DLD1 (cell line): ENCODE data around the gene ZNF277.
"Not testable (repeated sequence)": the region's sequence is repeated elsewhere in the genome, so short reads cannot be mapped to it uniquely, and the experiment has no call there.

ENCODE experiments used
- in situ Hi-C: cut with HindIII; loops from 2 replicates; pipeline ENCODE4 v1.10.0; 2017; ENCODE audit warnings: low sequenced_read_pairs

The ZNF277 gene

DNA sequence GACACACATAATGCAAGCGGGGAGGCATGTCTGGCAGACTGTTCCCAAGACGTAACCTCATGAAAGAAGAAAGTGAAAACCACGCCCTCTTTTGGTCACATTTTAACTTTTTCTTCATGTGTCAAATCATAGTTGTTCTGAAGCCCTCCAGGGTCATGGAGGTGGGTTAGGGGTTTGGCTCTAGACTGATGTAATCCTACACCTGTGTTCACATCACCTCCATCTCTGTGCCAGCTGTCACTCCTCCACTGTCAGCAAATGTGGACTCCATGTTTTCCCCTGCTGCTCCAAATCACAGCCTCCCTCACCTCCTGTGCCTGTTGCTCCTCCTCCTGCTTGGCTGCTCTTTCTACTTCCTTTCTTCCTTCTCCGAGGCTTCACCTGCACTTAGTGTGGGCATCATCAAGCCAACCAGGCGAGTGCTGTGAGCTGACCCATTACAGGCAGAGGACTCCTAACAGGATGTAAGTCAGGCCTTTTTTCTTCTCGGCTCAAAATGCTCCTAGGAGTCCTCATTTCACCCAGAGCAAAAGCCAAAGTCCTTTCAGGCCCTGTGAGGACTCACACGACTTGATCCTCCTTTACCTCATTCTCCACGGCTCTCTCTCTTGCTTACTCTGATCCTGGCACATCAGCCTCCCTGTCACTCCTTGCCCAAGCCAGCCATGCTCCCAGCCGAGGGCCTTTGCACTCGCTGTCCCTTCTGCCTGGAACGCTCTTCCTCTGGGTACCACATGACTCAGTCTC is 177.3 kb downstream of the ZNF277 start:
- in situ Hi-C loops: no loop called here

DNA sequence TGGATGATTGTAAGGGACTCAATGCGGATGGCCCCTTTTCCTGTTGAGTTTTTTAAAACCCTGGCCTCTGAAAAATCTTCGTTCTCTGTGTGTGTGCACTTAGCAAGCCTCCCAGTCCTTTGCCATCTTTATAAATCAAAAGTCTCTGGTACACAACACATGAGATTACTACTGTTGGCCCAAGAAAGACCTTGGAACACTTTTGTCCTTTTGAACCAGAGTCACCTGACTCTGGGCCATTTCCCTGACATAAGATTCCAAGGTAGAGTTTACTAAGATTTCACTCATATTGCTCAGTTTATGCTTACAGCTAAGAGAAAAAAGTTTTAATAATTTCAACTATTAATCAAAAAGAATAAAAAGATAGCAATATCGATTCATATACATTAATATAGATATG is 179.0 kb downstream of the ZNF277 start:
- in situ Hi-C loops: no loop called here

DNA sequence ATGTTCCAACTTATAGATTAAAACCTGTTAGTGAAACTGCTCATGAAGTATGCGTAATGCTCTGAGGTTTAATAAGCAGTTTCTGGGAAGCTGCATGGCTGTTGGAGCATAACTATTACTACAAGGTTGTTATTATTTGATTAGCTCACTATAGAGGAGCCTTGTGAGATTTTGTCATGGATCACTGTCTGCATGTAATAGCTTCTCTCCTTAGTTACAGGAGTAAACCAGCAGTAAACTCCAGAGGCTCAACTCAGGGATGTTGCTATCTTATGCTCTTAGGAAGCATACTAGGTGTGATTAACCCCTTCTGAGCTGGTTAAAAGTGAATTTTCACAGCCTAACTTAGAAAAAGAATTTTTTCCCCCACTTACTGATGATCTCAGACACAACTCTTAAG is 180.1 kb downstream of the ZNF277 start:
- in situ Hi-C loops: no loop called here

DNA sequence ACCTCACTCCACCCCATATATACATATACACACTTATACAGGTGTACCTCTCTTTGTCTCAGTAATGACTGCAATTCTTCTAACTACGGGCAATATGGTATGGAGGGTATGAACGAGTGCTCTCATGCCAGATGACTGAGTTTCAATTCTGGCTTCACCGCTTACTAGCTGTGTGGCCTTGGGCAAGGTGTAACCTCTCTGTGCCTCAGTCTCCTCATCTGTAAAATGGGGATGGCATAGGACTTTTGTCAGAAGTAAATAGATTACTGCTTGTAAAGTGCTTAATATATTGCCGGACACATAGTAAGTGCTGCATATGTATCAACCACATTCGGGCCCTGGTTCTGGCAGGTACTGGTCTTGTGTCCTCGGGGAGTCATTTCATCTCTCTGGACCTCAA is 183.7 kb downstream of the ZNF277 start:
- in situ Hi-C loops: no loop called here

DNA sequence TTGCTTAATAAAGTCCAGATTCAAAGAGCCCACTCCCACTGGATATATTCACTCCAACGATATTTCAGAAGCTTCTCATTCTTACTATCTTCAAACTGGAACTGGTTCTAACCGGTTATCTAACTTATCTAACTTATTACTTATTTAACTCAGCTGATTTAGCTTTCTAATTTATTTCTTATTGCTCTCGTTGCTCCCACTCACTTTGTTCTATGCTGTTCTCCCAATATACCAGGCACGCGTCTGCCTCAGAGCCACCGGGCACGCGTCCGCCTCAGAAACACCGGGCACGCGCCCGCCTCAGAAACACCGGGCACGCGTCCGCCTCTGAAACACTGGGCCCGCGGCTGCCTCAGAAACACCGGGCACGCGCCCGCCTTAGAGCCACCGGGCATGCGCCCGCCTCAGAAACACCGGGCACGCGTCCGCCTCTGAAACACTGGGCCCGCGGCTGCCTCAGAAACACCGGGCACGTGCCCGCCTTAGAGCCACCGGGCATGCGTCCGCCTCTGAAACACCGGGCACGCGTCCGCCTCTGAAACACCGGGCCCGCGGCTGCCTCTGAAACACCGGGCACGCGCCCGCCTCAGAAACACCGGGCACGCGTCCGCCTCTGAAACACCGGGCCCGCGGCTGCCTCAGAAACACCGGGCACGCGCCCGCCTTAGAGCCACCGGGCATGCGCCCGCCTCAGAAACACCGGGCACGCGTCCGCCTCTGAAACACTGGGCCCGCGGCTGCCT is 184.8 kb downstream of the ZNF277 start:
- in situ Hi-C loops: not testable (repeated sequence)

DNA sequence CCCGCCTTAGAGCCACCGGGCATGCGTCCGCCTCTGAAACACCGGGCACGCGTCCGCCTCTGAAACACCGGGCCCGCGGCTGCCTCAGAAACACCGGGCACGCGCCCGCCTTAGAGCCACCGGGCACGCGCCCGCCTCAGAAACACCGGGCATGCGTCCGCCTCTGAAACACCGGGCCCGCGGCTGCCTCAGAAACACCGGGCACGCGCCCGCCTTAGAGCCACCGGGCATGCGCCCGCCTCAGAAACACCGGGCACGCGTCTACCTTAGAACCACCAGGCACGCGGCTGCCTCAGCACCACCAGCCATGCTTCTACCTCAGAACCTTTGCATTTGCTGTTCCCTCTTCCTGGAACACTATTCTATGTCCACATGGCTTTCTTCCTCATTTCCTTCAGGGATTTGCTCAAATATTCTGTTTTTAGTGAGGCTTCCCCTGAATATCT is 185.4 kb downstream of the ZNF277 start:
- in situ Hi-C loops: not testable (repeated sequence)
